Hepatocyte (in vitro differentiated cells): ENCODE data around the gene CDH1. TPM values are rescaled to one million over a fixed set of nuclear protein-coding genes. Genes with fewer than 3 reads are reported as not detected.

Source experiments
- DNase-seq: peaks from one replicate; pipeline ENCODE4 v3.0.0-alpha.2; 2016; ENCODE audit warnings: low spot score
- H2AFZ ChIP-seq: fragments of 200-600 bp; sonication (generic); 2 replicates; pipeline ENCODE4 v1.6.0; 2016; ENCODE audit warnings: antibody characterized with exemption, mild to moderate bottlenecking
- H3K27ac ChIP-seq: fragments of 200-600 bp; sonication (generic); 2 replicates; pipeline ENCODE4 v1.5.1; 2016; ENCODE audit warnings: mild to moderate bottlenecking
- H3K27me3 ChIP-seq: fragments of 200-600 bp; sonication (generic); 2 replicates; pipeline ENCODE4 v1.6.1; 2016
- H3K36me3 ChIP-seq: fragments of 200-600 bp; sonication (generic); replicated peaks from 2 replicates; pipeline ENCODE4 v1.5.1; 2016; ENCODE audit warnings: low read depth; ENCODE audit not compliant: insufficient read depth
- H3K4me1 ChIP-seq: fragments of 200-600 bp; sonication (generic); 2 replicates; pipeline ENCODE4 v1.5.1; 2016; ENCODE audit warnings: mild to moderate bottlenecking, moderate library complexity; ENCODE audit not compliant: insufficient read depth
- H3K4me2 ChIP-seq: fragments of 200-600 bp; sonication (generic); 2 replicates; pipeline ENCODE4 v1.6.0; 2016
- H3K4me3 ChIP-seq: fragments of 200-600 bp; sonication (generic); 2 replicates; pipeline ENCODE4 v1.5.1; 2016; ENCODE audit warnings: mild to moderate bottlenecking
- H3K79me2 ChIP-seq: fragments of 200-600 bp; sonication (generic); 2 replicates; pipeline ENCODE4 v1.6.0; 2017; ENCODE audit warnings: mild to moderate bottlenecking
- H3K9me2 ChIP-seq: fragments of 200-600 bp; sonication (generic); replicated peaks from 2 replicates; pipeline ENCODE4 v1.6.0; 2017; ENCODE audit warnings: mild to moderate bottlenecking; ENCODE audit not compliant: insufficient read depth
- H3K9me3 ChIP-seq: fragments of 200-600 bp; sonication (generic); 2 replicates; pipeline ENCODE4 v1.5.1; 2016; ENCODE audit warnings: low read depth, mild to moderate bottlenecking
- H4K20me1 ChIP-seq: fragments of 200-600 bp; sonication (generic); 2 replicates; pipeline ENCODE4 v1.6.0; 2016; ENCODE audit warnings: mild to moderate bottlenecking; ENCODE audit not compliant: insufficient read depth, poor library complexity, severe bottlenecking
- EZH2 ChIP-seq: fragments of 200-600 bp; sonication (generic); IDR thresholded peaks from 2 replicates; pipeline ENCODE4 v1.6.1; 2016; ENCODE audit warnings: antibody characterized with exemption, mild to moderate bottlenecking, borderline replicate concordance
- EZH2phosphoT487 ChIP-seq: fragments of 200-600 bp; sonication (generic); IDR thresholded peaks from one replicate; pipeline ENCODE4 v1.6.1; 2018; ENCODE audit warnings: antibody characterized with exemption, mild to moderate bottlenecking, low read depth, moderate library complexity; ENCODE audit not compliant: unreplicated experiment, severe bottlenecking
- WGBS: methylation state at CpG from one replicate; pipeline ENCODE4 v1.1.6; 2016; ENCODE audit warnings: low lambda C conversion rate; ENCODE audit errors: missing lambda C conversion rate; 5-methylcytosine and 5-hydroxymethylcytosine counted together
- polyA plus RNA-seq: library from polyadenylated mRNA; unstranded; fragments of >200 nt; fragmentation: Nextera tagmentation; extraction: Ambion mirVana; gene quantifications from 2 replicates; pipeline ENCODE4 v1.2.1, GENCODE V29; 2016
- total RNA-seq: library from RNA; depleted of rRNA; stranded (reverse); fragments of >200 nt; gene quantifications from 2 replicates; pipeline ENCODE4 v1.2.3, GENCODE V29; 2014
- TF ChIP-seq, protein P1 (sequence below): fragments of 200-600 bp; sonication (generic); IDR thresholded peaks from 2 replicates; pipeline ENCODE4 v1.5.1; 2016; ENCODE audit warnings: antibody characterized with exemption, mild to moderate bottlenecking; ENCODE audit not compliant: poor library complexity

Gene CDH1
- total RNA-seq (190 and 193 TPM in 2 replicates), polyA plus RNA-seq (105 and 131 TPM in 2 replicates)

DNA sequence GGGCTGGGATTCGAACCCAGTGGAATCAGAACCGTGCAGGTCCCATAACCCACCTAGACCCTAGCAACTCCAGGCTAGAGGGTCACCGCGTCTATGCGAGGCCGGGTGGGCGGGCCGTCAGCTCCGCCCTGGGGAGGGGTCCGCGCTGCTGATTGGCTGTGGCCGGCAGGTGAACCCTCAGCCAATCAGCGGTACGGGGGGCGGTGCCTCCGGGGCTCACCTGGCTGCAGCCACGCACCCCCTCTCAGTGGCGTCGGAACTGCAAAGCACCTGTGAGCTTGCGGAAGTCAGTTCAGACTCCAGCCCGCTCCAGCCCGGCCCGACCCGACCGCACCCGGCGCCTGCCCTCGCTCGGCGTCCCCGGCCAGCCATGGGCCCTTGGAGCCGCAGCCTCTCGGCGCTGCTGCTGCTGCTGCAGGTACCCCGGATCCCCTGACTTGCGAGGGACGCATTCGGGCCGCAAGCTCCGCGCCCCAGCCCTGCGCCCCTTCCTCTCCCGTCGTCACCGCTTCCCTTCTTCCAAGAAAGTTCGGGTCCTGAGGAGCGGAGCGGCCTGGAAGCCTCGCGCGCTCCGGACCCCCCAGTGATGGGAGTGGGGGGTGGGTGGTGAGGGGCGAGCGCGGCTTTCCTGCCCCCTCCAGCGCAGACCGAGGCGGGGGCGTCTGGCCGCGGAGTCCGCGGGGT, at the start of gene CDH1:
Gene CDH1 (plus strand): TSS at position 247 of the 684 bp plus-strand sequence. CDS start 124 bp downstream, at position 371.
- peak; percentile 94 for DNase-seq
- Histone ChIP-seq H3K4me3 (peak within 1 kb of the TSS; percentile 87), H3K27me3 (no peaks in the 10 kb centered on the region), H3K9me3 (no peaks in the 10 kb centered on the region), H3K4me1 (peaks cover 29% of the 10 kb centered on the region), H2AFZ (peak within 1 kb of the TSS; percentile 7), H3K4me2 (peak within 1 kb of the TSS; percentile 86), H3K9me2 (no peaks in the 10 kb centered on the region), H3K36me3 (no peaks in the 10 kb centered on the region), H4K20me1 (no peaks in the 10 kb centered on the region), H3K27ac (peak within 1 kb of the TSS; percentile 93), H3K79me2 (peaks cover 24% of the 10 kb centered on the region)
- WGBS: 2% methylated on average over 30 of the region's 63 CpGs
- TF ChIP-seq, protein P1, sequence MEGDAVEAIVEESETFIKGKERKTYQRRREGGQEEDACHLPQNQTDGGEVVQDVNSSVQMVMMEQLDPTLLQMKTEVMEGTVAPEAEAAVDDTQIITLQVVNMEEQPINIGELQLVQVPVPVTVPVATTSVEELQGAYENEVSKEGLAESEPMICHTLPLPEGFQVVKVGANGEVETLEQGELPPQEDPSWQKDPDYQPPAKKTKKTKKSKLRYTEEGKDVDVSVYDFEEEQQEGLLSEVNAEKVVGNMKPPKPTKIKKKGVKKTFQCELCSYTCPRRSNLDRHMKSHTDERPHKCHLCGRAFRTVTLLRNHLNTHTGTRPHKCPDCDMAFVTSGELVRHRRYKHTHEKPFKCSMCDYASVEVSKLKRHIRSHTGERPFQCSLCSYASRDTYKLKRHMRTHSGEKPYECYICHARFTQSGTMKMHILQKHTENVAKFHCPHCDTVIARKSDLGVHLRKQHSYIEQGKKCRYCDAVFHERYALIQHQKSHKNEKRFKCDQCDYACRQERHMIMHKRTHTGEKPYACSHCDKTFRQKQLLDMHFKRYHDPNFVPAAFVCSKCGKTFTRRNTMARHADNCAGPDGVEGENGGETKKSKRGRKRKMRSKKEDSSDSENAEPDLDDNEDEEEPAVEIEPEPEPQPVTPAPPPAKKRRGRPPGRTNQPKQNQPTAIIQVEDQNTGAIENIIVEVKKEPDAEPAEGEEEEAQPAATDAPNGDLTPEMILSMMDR: no peak
- TF ChIP-seq EZH2phosphoT487: no peak
- no peak for TF ChIP-seq EZH2

DNA sequence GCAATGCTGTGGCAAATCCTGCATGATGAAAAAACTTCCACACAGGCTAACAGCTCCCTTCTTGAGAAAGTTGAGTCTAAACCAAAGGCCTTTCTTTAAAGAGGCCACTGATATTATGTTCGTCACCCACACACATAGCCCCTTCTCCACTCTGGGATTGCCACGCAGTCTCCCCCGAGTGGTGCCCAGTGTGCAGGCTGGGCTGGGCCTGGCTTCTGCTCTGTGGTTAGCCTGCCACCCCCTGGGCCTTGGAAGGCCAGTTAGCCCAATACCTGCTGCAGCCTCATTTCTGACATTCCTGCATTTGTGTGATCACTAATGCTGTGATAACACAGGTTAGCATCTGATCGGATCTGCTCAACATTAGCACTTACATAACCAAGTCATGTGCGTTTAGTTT, 47.2 kb upstream of the CDH1 start:
- H3K27ac ChIP-seq: no peak overlapping the region
- H3K4me2 ChIP-seq: no peak overlapping the region
- H3K27me3 ChIP-seq: no peaks in the 10 kb centered on the region
- H3K9me3 ChIP-seq: no peaks in the 10 kb centered on the region
- no peaks in the 10 kb centered on the region for H3K4me1 ChIP-seq
- H3K79me2 ChIP-seq: no peaks in the 10 kb centered on the region
- TF ChIP-seq, protein P1: no peak
- TF ChIP-seq EZH2 (no peak), EZH2phosphoT487 (no peak)
- WGBS: 89% methylated on average over 5 of the region's 5 CpGs
- no peak for DNase-seq
- H3K4me3 ChIP-seq: no peak overlapping the region
- H4K20me1 ChIP-seq: no peaks in the 10 kb centered on the region
- H3K9me2 ChIP-seq: no peaks in the 10 kb centered on the region
- H3K36me3 ChIP-seq: no peaks in the 10 kb centered on the region
- H2AFZ ChIP-seq: no peak overlapping the region

DNA sequence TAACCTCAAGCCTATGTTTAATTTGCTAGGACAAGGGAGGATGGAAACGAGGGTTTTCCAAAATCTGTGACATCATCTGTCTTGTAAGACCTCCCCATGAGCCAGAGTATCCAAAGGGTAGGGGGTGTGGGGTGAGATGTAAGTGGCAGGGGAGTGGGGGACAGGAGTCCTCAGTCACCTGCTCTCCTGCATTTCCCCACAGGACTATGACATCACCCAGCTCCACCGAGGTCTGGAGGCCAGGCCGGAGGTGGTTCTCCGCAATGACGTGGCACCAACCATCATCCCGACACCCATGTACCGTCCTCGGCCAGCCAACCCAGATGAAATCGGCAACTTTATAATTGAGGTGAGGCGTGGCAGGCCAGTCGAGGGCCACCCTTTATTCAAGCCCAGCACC, 41.5 kb upstream of the CDH1 start:
- H3K9me2 ChIP-seq: no peaks in the 10 kb centered on the region
- no peak overlapping the region for H3K4me2 ChIP-seq
- H3K27me3 ChIP-seq: no peaks in the 10 kb centered on the region
- WGBS: 79% methylated on average over 11 of the region's 11 CpGs
- no peaks in the 10 kb centered on the region for H3K9me3 ChIP-seq
- H3K4me1 ChIP-seq: peaks cover 5% of the 10 kb centered on the region
- no peak overlapping the region for H3K4me3 ChIP-seq
- no peak for DNase-seq
- no peaks in the 10 kb centered on the region for H4K20me1 ChIP-seq
- no peak for TF ChIP-seq EZH2phosphoT487
- TF ChIP-seq, protein P1: no peak
- H2AFZ ChIP-seq: no peak overlapping the region
- no peaks in the 10 kb centered on the region for H3K36me3 ChIP-seq
- no peak overlapping the region for H3K27ac ChIP-seq
- H3K79me2 ChIP-seq: no peaks in the 10 kb centered on the region
